Thoracic aorta (tissue), 2 donors: ENCODE data around the gene ZBTB9. TPM values are rescaled to one million over a fixed set of nuclear protein-coding genes. Genes with fewer than 3 reads are reported as not detected.

ENCODE experiments used
- ATAC-seq: fragments of 150-250 bp; one replicate; pipeline ENCODE4 v1.8.0; 2017; ENCODE audit warnings: low read depth; ENCODE audit not compliant: insufficient number of reproducible peaks, low FRiP score
- DNase-seq: peaks from one replicate; pipeline ENCODE4 v3.0.0-alpha.2; 2020; ENCODE audit warnings: low spot score
- H3K27ac ChIP-seq, 2 donors: fragments of 200-600 bp; sonication (generic); 1 replicate in 1 of 2; 2 replicates in 1 of 2; pipeline ENCODE4 v1.5.1; 2016; ENCODE audit warnings: mild to moderate bottlenecking in 2 of 2, moderate library complexity in 2 of 2
- H3K27me3 ChIP-seq: fragments of 200-600 bp; sonication (generic); replicated peaks from 2 replicates; pipeline ENCODE4 v1.6.0; 2016; ENCODE audit warnings: mild to moderate bottlenecking; ENCODE audit not compliant: insufficient read depth
- H3K36me3 ChIP-seq: fragments of 200-600 bp; sonication (generic); one replicate; pipeline ENCODE4 v1.5.1; 2016
- H3K4me1 ChIP-seq, 2 donors: fragments of 200-600 bp; sonication (generic); 1 replicate in 1 of 2; 2 replicates in 1 of 2; pipeline versions ENCODE4 v1.5.1 to v1.6.0; 2016; ENCODE audit warnings: low read depth in 2 of 2, mild to moderate bottlenecking in 1 of 2; ENCODE audit not compliant: control insufficient read depth in 1 of 2
- H3K4me3 ChIP-seq: fragments of 200-600 bp; sonication (generic); 2 replicates; pipeline ENCODE4 v1.5.1; 2016; ENCODE audit warnings: mild to moderate bottlenecking
- H3K9me3 ChIP-seq: fragments of 200-600 bp; sonication (generic); 2 replicates; pipeline ENCODE4 v1.5.1; 2016
- total RNA-seq, 2 donors: library from RNA; depleted of rRNA; stranded (reverse); fragments of >200 nt; gene quantifications; one replicate each; pipeline versions ENCODE4 v1.1.0 to v1.2.3, GENCODE V29; 2016
- TF ChIP-seq, protein P1 (sequence below): fragments of 200-600 bp; sonication (generic); IDR thresholded peaks from one replicate; pipeline ENCODE4 v1.5.1; 2019; ENCODE audit warnings: antibody characterized with exemption

The ZBTB9 gene
- total RNA-seq, 2 donors from 2014 or later = 1.1 to 7.1 TPM

GRCh38 chr6:33407132-33407718, 47.2 kb upstream of the ZBTB9 start:
- Histone ChIP-seq H3K4me1 (peaks cover 5 to 7% of the 10 kb centered on the region in 2 donors), H3K36me3 (no peaks in the 10 kb centered on the region), H3K27ac (no peak overlapping the region), H3K9me3 (no peaks in the 10 kb centered on the region), H3K27me3 (no peaks in the 10 kb centered on the region), H3K4me3 (no peak overlapping the region)
- TF ChIP-seq, protein P1, sequence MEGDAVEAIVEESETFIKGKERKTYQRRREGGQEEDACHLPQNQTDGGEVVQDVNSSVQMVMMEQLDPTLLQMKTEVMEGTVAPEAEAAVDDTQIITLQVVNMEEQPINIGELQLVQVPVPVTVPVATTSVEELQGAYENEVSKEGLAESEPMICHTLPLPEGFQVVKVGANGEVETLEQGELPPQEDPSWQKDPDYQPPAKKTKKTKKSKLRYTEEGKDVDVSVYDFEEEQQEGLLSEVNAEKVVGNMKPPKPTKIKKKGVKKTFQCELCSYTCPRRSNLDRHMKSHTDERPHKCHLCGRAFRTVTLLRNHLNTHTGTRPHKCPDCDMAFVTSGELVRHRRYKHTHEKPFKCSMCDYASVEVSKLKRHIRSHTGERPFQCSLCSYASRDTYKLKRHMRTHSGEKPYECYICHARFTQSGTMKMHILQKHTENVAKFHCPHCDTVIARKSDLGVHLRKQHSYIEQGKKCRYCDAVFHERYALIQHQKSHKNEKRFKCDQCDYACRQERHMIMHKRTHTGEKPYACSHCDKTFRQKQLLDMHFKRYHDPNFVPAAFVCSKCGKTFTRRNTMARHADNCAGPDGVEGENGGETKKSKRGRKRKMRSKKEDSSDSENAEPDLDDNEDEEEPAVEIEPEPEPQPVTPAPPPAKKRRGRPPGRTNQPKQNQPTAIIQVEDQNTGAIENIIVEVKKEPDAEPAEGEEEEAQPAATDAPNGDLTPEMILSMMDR = no peak
- no peak for ATAC-seq
- DNase-seq = no peak

DNA sequence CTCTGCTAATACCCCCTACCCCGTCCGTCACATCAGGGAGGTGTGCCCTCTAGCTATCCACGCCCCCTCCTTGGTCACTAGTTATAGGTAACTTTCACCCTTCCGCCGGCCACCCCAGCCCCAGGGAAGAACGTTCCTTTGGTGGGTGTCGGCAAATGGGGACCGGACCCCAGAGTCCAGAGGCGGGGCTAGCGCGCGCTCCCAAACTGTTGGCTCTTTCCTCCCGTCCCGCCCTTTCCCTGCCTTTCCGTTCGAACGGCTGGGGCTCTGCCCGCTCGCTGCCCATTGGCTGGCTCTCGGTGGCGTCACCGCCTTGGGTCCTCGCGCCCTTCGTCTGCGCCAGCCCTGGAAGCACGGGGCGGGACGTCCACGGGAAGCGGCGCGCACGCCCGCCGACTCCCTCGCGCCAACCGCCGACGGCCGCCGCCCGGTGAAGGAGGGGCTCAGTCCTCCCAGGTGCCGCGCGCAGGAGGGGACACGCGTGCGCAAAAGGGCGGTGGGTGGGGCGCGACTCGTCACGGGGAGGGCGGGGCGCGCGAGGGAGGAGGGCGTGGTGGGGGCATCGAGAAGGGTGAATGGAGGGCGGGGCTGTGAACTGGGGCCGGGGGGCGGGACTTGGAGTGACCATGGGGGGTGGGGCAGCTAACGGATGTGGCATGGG, 44.2 kb upstream of the ZBTB9 start:
- H3K27me3 ChIP-seq = no peaks in the 10 kb centered on the region
- peaks cover 5 to 35% of the 10 kb centered on the region in 2 donors for H3K4me1 ChIP-seq
- TF ChIP-seq, protein P1 = no peak
- peaks cover 22% of the 10 kb centered on the region for H3K36me3 ChIP-seq
- ATAC-seq = peak; percentile 75
- peak overlapping the region; percentile 88 to 96 for H3K27ac ChIP-seq
- H3K9me3 ChIP-seq = no peaks in the 10 kb centered on the region
- peak overlapping the region; percentile 99 for H3K4me3 ChIP-seq
- DNase-seq = peak; percentile 93

- TF ChIP-seq, protein P1 = peak; percentile 12
- ATAC-seq = peak; percentile 62
- Histone ChIP-seq H3K36me3 (peaks cover 30% of the 10 kb centered on the region), H3K27ac (peak within 1 kb of the TSS; percentile 88 to 96), H3K9me3 (no peaks in the 10 kb centered on the region), H3K4me3 (peak within 1 kb of the TSS; percentile 99), H3K4me1 (peaks cover 5 to 42% of the 10 kb centered on the region in 2 donors), H3K27me3 (no peaks in the 10 kb centered on the region)
- DNase-seq = no peak
These were observed 43.4 kb upstream of the ZBTB9 start, which contains the start of gene PHF1 for GRCh38 chr6:33410711-33411631. TSS of gene PHF1 (plus strand) at chr6:33411014. CDS start at chr6:33412264, 1,250 bp downstream.

DNA sequence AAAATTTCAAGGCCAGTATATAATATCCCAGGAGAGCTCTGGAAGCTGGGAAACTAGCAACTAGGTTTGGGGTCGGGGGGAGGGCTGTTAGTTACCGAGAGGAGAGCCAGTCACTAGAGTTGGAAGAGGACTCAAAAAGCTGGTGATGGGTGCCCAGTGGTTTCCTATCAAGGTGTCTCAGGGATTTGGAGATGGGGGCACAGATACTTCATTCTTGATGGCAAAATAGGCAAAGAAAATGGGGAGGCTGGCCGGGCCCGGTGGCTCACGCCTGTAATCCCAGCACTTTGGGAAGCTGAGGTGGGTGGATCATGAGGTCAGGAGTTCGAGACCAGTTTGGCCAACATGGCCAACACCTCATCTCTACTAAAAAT, 42.8 kb upstream of the ZBTB9 start:
- ATAC-seq = no peak
- no peaks in the 10 kb centered on the region for H3K27me3 ChIP-seq
- peak overlapping the region; percentile 99 for H3K4me3 ChIP-seq
- TF ChIP-seq, protein P1 = no peak
- no peak for DNase-seq
- peaks cover 31% of the 10 kb centered on the region for H3K36me3 ChIP-seq
- peaks cover 7 to 48% of the 10 kb centered on the region in 2 donors for H3K4me1 ChIP-seq
- no peaks in the 10 kb centered on the region for H3K9me3 ChIP-seq
- H3K27ac ChIP-seq = peak overlapping the region; percentile 88 to 96
